ENCODE measurements around the gene CERS6. TPM values are rescaled to one million over a fixed set of nuclear protein-coding genes. Genes with fewer than 3 reads are reported as not detected.

The CERS6 gene
- total and polyA plus RNA-seq, 4 donors: 26.6 to 81.0 (median 41.5) TPM

DNA sequence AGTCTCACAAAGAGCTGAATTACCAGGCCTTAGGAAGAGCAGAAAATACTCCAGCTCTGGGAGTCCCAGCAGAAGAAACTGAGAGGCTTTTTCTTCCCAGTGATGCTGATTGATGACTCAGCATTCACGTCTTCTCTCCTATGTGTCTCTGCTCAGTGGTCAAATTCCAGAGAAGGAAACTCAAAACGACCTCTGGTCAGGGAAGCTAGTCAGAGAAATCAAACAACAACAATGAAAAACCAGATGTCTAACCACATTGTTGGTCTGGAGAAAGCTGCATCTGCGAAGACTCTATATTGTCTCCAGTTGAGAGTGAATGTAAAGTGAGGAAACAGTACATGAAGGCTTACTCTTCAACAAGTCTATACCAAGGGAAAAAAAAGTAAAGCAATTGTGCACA is 28.6 kb upstream of the CERS6 start:
- H3K27me3 ChIP-seq (ENCODE audit: control insufficient read depth, insufficient read depth, low read length): no peaks in the 10 kb centered on the region
- peak in 1 of 6 donors; percentile 29 for DNase-seq (ENCODE audit: low read depth in 4 of 6, low spot score in 6 of 6)
- no peaks in the 10 kb centered on the region for H3K36me3 ChIP-seq (ENCODE audit: control insufficient read depth, insufficient read depth, low read length)
- 0% methylated on average over 1 of the region's 3 CpGs for WGBS (ENCODE audit: insufficient coverage)
- no peak overlapping the region for H3K4me3 ChIP-seq (ENCODE audit: low read depth, low read length)
- H3K4me1 ChIP-seq (ENCODE audit: control insufficient read depth, insufficient read depth, low read length): no peaks in the 10 kb centered on the region
- no peak overlapping the region for H3K27ac ChIP-seq (ENCODE audit: low read depth, low read length)
- H3K9me3 ChIP-seq (ENCODE audit: control insufficient read depth, insufficient read depth, low read length): no peaks in the 10 kb centered on the region

DNA sequence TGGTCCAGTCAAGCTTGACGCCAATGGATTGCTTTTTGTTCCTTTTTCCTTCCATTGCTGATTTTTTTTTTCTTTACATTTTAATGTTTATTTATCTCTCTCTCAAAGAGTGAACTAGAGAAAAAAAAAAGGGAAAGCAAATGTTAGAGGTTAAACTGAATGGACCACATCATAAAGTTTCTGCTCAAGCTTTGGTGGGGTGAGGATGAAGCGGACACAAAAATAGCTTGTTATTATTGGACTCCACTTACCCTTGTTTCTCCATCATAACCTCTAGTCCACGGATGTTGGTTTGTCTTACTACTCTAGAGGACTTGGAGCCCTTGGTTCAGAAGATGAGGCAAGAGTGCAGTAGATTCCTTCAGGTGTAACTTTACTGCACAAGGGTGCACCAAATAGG is 27.6 kb upstream of the CERS6 start:
- Histone ChIP-seq H3K9me3 (ENCODE audit: control insufficient read depth, insufficient read depth, low read length) (no peaks in the 10 kb centered on the region), H3K36me3 (ENCODE audit: control insufficient read depth, insufficient read depth, low read length) (no peaks in the 10 kb centered on the region), H3K4me1 (ENCODE audit: control insufficient read depth, insufficient read depth, low read length) (no peaks in the 10 kb centered on the region), H3K27me3 (ENCODE audit: control insufficient read depth, insufficient read depth, low read length) (no peaks in the 10 kb centered on the region), H3K4me3 (ENCODE audit: low read depth, low read length) (no peak overlapping the region), H3K27ac (ENCODE audit: low read depth, low read length) (no peak overlapping the region)
- no CpG with 5 or more reads among the region's 3 CpGs for WGBS (ENCODE audit: insufficient coverage)
- no peak for DNase-seq (ENCODE audit: low read depth in 4 of 6, low spot score in 6 of 6)

DNA sequence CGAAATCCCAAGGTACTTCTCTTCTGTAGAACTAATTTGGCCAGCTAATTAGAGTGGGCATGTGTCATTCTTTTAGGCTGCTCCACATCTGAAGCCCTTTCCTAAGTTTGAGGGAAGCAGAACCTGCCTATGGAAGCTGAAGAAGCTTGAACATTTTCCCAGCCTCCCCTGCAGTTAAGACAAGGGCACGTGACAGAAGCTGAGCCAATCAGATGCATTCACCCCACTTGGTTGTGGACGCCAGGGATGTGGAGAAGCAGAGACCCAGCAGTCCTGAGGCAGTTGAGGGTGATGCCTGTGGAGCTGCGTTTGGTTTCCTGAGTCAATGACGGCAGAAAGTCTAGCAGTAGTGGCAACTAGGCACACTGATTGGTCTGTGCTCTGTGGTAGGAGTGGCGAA is 26.1 kb upstream of the CERS6 start:
- H3K36me3 ChIP-seq (ENCODE audit: control insufficient read depth, insufficient read depth, low read length): no peaks in the 10 kb centered on the region
- no peak overlapping the region for H3K27ac ChIP-seq (ENCODE audit: low read depth, low read length)
- no peaks in the 10 kb centered on the region for H3K27me3 ChIP-seq (ENCODE audit: control insufficient read depth, insufficient read depth, low read length)
- H3K9me3 ChIP-seq (ENCODE audit: control insufficient read depth, insufficient read depth, low read length): no peaks in the 10 kb centered on the region
- WGBS (ENCODE audit: insufficient coverage): 87% methylated on average over 4 of the region's 6 CpGs
- H3K4me3 ChIP-seq (ENCODE audit: low read depth, low read length): no peak overlapping the region
- DNase-seq (ENCODE audit: low read depth in 4 of 6, low spot score in 6 of 6): no peak
- H3K4me1 ChIP-seq (ENCODE audit: control insufficient read depth, insufficient read depth, low read length): no peaks in the 10 kb centered on the region

DNA sequence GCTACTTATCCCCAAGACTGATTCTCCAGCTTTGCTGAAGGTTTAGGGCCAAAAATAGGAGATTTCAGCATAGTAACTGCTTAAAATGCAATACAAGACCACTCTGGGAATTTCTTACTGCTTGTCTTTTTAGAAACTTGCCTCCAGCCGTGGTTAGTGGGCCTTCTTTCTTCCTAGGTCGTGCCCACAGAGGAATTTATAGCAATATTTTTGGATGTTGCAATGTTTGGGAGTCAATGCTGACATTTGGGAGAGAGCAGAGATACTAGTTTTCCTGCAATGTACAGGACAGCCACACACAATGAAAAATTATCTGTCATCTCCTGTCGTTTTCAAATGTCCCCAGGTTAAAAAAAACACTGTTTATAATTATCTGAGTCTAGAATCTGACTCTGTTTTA is 25.6 kb upstream of the CERS6 start:
- Histone ChIP-seq H3K27me3 (ENCODE audit: control insufficient read depth, insufficient read depth, low read length) (no peaks in the 10 kb centered on the region), H3K9me3 (ENCODE audit: control insufficient read depth, insufficient read depth, low read length) (no peaks in the 10 kb centered on the region), H3K4me3 (ENCODE audit: low read depth, low read length) (no peak overlapping the region), H3K27ac (ENCODE audit: low read depth, low read length) (no peak overlapping the region), H3K36me3 (ENCODE audit: control insufficient read depth, insufficient read depth, low read length) (no peaks in the 10 kb centered on the region), H3K4me1 (ENCODE audit: control insufficient read depth, insufficient read depth, low read length) (no peaks in the 10 kb centered on the region)
- no peak for DNase-seq (ENCODE audit: low read depth in 4 of 6, low spot score in 6 of 6)
- WGBS (ENCODE audit: insufficient coverage): no CpG with 5 or more reads among the region's 3 CpGs

DNA sequence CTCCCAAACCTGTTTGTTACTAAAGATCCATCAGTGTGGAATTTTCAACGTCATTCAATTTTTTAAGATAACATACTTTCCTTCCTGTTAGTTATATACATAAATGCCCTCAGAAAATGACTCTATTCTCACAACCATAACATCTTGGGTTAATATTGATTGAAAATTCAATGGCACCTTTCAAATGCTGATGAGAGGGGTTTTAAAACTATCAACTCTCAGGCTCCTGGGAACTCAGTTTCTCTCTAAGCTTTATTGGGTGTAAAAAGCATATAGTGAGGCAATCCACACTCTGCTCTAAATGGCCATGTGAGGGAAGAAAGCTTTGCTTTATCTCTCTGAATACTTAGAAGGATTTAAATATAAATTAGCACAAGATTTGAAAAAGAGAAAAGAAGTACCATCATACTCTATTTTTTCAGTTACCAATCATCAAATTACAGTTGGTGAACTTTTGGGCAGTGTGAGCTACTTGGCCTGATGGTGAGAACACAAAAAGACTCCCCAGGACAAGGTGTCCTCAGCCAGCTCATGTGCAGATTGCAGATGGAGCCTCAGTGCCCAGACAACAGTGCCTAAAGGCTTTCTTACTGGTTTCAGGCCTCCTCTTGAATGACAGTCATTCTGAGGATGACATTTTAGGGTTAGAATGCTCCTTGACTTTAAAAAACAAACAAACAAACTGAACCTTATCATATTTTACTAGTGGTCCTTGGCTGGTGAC is 24.6 kb upstream of the CERS6 start:
- no CpG with 5 or more reads among the region's 1 CpG for WGBS (ENCODE audit: insufficient coverage)
- Histone ChIP-seq H3K27ac (ENCODE audit: low read depth, low read length) (no peak overlapping the region), H3K36me3 (ENCODE audit: control insufficient read depth, insufficient read depth, low read length) (no peaks in the 10 kb centered on the region), H3K9me3 (ENCODE audit: control insufficient read depth, insufficient read depth, low read length) (no peaks in the 10 kb centered on the region), H3K4me3 (ENCODE audit: low read depth, low read length) (no peak overlapping the region), H3K27me3 (ENCODE audit: control insufficient read depth, insufficient read depth, low read length) (no peaks in the 10 kb centered on the region), H3K4me1 (ENCODE audit: control insufficient read depth, insufficient read depth, low read length) (no peaks in the 10 kb centered on the region)
- DNase-seq (ENCODE audit: low read depth in 4 of 6, low spot score in 6 of 6): no peak

DNA sequence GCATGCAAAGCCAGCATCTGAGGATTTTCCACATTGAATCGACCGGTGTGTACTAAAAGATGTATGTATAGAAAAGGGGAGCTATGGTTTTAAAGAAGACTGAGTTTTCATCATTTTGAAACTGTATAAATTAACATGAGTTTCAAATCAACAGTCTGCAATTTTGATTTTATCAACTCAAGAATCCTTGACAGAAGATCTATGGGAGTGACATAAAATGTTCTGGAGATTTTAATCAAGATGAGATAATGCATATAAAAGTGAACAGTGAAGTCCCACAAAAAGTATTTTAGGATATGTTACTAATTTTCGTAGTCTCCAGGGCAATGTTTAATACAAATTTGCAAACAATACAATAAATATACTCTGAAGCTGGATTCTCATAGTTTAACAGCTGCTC is 24.0 kb upstream of the CERS6 start:
- Histone ChIP-seq H3K36me3 (ENCODE audit: control insufficient read depth, insufficient read depth, low read length) (no peaks in the 10 kb centered on the region), H3K27me3 (ENCODE audit: control insufficient read depth, insufficient read depth, low read length) (no peaks in the 10 kb centered on the region), H3K4me3 (ENCODE audit: low read depth, low read length) (no peak overlapping the region), H3K9me3 (ENCODE audit: control insufficient read depth, insufficient read depth, low read length) (no peaks in the 10 kb centered on the region), H3K4me1 (ENCODE audit: control insufficient read depth, insufficient read depth, low read length) (no peaks in the 10 kb centered on the region), H3K27ac (ENCODE audit: low read depth, low read length) (no peak overlapping the region)
- WGBS (ENCODE audit: insufficient coverage): no CpG with 5 or more reads among the region's 3 CpGs
- DNase-seq (ENCODE audit: low read depth in 4 of 6, low spot score in 6 of 6): no peak

DNA sequence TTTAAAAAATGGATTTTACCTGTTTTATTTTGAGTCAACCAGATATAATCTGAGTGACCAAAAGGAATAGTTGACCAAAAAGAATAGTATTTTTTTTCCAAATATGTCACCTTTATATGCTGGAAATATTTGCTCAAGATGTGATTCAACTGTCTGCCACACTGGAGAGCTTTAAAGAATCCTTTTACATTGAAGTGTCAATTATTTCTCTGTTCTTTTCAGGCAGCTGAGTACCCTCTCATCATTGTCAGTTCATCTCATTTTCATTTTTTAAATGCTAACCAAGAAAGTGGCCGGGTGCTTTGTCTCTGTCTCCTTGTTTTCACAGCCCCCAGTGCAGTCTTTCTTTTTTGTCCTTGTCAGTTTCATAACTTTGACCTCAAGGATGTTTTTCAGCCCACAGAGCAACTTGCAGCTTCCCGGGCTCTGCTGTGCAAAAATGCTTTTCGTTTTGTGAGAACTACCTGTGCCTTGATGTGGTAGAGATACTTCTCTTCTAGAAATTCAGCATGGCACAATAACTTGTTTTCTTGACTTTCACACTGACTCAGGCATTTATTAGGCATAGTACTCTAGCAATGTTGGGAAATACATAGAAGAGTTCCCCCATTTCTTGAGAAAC is 23.4 kb upstream of the CERS6 start:
- Histone ChIP-seq H3K27ac (ENCODE audit: low read depth, low read length) (no peak overlapping the region), H3K4me1 (ENCODE audit: control insufficient read depth, insufficient read depth, low read length) (no peaks in the 10 kb centered on the region), H3K9me3 (ENCODE audit: control insufficient read depth, insufficient read depth, low read length) (no peaks in the 10 kb centered on the region), H3K27me3 (ENCODE audit: control insufficient read depth, insufficient read depth, low read length) (no peaks in the 10 kb centered on the region), H3K36me3 (ENCODE audit: control insufficient read depth, insufficient read depth, low read length) (no peaks in the 10 kb centered on the region), H3K4me3 (ENCODE audit: low read depth, low read length) (no peak overlapping the region)
- WGBS (ENCODE audit: insufficient coverage): 43% methylated on average over 3 of the region's 3 CpGs
- DNase-seq (ENCODE audit: low read depth in 4 of 6, low spot score in 6 of 6): no peak

DNA sequence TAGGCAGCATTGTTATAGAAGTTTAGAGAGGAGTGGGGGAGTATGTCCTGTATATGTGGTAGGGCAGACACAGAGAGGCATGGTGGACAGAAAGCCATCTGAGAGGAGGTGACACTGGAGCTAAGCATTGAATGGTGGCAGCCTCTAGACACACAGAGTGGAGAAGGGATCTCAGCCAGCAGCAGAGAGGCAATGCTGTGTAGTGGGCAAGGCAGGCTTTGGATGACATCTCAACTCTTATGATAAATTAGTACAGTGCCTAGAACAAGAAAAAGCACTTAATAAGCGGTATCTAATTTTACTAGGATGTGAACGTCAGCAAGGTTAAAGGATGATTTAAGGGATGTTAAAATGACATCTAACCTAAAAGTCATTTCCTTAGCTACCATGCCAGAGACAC is 22.5 kb upstream of the CERS6 start:
- Histone ChIP-seq H3K9me3 (ENCODE audit: control insufficient read depth, insufficient read depth, low read length) (no peaks in the 10 kb centered on the region), H3K36me3 (ENCODE audit: control insufficient read depth, insufficient read depth, low read length) (no peaks in the 10 kb centered on the region), H3K4me3 (ENCODE audit: low read depth, low read length) (no peak overlapping the region), H3K27me3 (ENCODE audit: control insufficient read depth, insufficient read depth, low read length) (no peaks in the 10 kb centered on the region), H3K4me1 (ENCODE audit: control insufficient read depth, insufficient read depth, low read length) (no peaks in the 10 kb centered on the region), H3K27ac (ENCODE audit: low read depth, low read length) (no peak overlapping the region)
- no CpG with 5 or more reads among the region's 2 CpGs for WGBS (ENCODE audit: insufficient coverage)
- no peak for DNase-seq (ENCODE audit: low read depth in 4 of 6, low spot score in 6 of 6)

DNA sequence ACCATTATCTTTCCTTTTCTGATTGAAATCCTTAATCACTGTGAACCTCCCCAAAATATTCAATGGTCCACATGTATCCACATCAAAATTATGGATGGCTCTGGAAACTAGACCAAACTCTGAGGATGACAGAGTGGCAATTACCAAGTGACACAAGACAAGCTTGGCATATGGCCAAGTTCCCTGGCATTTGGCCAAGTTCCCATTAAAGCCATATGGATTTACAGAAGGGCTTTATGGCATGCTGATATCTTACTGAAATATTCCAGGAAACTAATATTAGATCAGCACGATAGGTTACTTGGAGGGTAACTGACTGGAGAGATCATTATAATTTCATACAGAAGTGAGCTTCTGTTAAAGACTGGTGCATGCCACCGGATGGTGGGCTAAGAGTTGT is 21.9 kb upstream of the CERS6 start:
- Histone ChIP-seq H3K4me1 (ENCODE audit: control insufficient read depth, insufficient read depth, low read length) (no peaks in the 10 kb centered on the region), H3K9me3 (ENCODE audit: control insufficient read depth, insufficient read depth, low read length) (no peaks in the 10 kb centered on the region), H3K27ac (ENCODE audit: low read depth, low read length) (no peak overlapping the region), H3K36me3 (ENCODE audit: control insufficient read depth, insufficient read depth, low read length) (no peaks in the 10 kb centered on the region), H3K4me3 (ENCODE audit: low read depth, low read length) (no peak overlapping the region), H3K27me3 (ENCODE audit: control insufficient read depth, insufficient read depth, low read length) (no peaks in the 10 kb centered on the region)
- no CpG with 5 or more reads among the region's 2 CpGs for WGBS (ENCODE audit: insufficient coverage)
- DNase-seq (ENCODE audit: low read depth in 4 of 6, low spot score in 6 of 6): peak in 2 of 6 donors; percentile 68 to 84

DNA sequence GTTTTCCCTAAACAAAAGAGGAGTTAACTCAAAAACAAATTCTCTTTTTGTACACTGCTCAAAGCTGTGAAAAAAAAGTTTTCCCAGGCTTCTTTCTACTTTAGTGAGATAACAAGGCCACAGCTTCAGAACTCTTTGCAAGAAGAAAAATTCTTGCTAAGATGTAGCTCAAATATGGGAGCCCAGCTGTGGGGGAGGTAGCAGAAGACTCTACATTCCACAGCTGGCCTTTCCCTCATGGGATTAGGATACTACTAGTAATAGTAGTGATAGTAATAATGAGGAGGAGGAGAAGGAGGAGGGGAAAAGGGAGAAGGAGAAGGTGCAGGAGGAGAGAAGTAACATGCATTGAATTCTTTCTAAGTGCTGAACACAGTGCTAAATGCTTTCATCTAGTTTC is 19.2 kb upstream of the CERS6 start:
- Histone ChIP-seq H3K36me3 (ENCODE audit: control insufficient read depth, insufficient read depth, low read length) (no peaks in the 10 kb centered on the region), H3K4me1 (ENCODE audit: control insufficient read depth, insufficient read depth, low read length) (no peaks in the 10 kb centered on the region), H3K27ac (ENCODE audit: low read depth, low read length) (no peak overlapping the region), H3K27me3 (ENCODE audit: control insufficient read depth, insufficient read depth, low read length) (no peaks in the 10 kb centered on the region), H3K4me3 (ENCODE audit: low read depth, low read length) (no peak overlapping the region), H3K9me3 (ENCODE audit: control insufficient read depth, insufficient read depth, low read length) (no peaks in the 10 kb centered on the region)
- DNase-seq (ENCODE audit: low read depth in 4 of 6, low spot score in 6 of 6): no peak

Measured in spinal cord (tissue), 10 donors.